OCI-LY3 (cell line): Measurements from ENCODE around the gene PICALM.

ENCODE experiments used
- EZH2phosphoT487 ChIP-seq: fragments of 200-600 bp; shearing (Covaris generic); IDR thresholded peaks from 2 replicates; pipeline ENCODE4 v1.6.1; 2018; ENCODE audit warnings: antibody characterized with exemption, mixed run types, low read depth
- TF ChIP-seq, protein P1 (sequence below): fragments of 200-600, 300-600 bp; sonication (generic); IDR thresholded peaks from 2 replicates; pipeline ENCODE4 v1.5.1; 2014; ENCODE audit warnings: antibody characterized with exemption, low read length, low read depth

DNA sequence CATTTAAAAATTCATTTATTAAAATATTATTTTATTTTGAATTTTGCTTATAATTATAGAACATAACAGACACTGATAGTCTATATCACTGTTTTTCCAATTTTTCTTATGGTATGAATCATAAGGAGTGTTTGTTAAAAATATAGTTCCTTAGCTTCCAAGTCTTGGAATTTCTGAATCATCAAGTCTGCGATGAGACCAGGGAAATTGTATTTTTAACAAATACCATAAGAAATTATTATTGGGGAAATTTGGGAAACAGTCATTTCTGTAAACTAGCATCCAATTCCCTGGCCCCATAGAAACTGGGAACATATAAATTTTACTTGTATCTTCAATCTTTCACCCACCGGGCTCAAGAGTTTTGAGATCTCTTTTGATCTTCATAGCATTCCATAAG lies 38.0 kb upstream of the PICALM start:
- TF ChIP-seq, protein P1, sequence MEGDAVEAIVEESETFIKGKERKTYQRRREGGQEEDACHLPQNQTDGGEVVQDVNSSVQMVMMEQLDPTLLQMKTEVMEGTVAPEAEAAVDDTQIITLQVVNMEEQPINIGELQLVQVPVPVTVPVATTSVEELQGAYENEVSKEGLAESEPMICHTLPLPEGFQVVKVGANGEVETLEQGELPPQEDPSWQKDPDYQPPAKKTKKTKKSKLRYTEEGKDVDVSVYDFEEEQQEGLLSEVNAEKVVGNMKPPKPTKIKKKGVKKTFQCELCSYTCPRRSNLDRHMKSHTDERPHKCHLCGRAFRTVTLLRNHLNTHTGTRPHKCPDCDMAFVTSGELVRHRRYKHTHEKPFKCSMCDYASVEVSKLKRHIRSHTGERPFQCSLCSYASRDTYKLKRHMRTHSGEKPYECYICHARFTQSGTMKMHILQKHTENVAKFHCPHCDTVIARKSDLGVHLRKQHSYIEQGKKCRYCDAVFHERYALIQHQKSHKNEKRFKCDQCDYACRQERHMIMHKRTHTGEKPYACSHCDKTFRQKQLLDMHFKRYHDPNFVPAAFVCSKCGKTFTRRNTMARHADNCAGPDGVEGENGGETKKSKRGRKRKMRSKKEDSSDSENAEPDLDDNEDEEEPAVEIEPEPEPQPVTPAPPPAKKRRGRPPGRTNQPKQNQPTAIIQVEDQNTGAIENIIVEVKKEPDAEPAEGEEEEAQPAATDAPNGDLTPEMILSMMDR = no peak
- TF ChIP-seq EZH2phosphoT487 = no peak
